Stimulated activated CD4-positive, alpha-beta T cell treated with anti-CD3 and anti-CD28 coated beads, Interleukin-12 subunit alpha, Interleukin-12 subunit beta, amount 100 ng/mL, for 24 hours (primary cell): ENCODE results near the gene ABCA4.
A peak's percentile ranks its signal among the peaks of the same experiment; 100 is the strongest.

Experiments
- DNase-seq, 2 experiments: peaks; one replicate each; pipeline ENCODE4 v3.0.0-alpha.2; 2020; ENCODE audit warnings: low read depth in 2 of 2

ABCA4 gene

DNA sequence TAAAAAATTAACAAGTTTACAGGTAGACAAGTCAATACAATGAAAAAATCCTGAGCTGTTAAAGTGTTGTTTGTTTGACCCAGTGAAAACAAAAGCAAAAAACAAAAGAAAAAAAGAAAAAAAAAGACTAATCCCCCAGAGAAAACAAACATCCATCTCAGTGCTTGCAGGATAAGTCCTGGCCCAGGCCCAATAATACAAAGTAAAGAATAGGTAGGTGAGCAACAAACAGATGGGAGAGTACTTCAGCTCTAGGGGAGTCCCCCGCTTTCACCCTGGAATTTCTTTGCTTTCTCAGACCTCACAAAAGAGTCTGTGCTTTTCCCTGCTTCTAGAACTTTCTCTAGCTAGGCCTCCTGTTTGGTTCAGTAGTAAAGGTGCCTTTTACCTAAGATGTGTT lies 70.3 kb downstream of the ABCA4 start:
- no peak for DNase-seq

DNA sequence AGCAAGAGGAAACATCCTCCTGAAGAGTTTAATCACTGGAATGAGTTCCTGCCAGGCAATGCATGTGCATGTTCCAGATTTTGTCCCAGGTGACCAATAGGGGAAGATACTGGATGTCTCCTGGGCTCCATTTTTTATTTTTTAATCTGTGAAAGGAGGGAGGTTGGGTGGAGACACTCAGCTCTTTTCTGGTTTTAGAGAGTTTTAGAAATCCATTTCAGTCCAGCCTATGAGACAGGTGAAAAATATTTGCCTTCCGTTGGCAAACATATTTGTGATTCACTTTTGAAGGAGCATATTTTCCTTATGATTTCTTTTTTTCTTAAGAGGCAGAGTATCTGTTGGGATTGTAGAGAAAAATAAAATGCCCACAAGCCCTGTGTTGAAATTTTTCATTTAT lies 70.7 kb downstream of the ABCA4 start:
- DNase-seq, result no peak

DNA sequence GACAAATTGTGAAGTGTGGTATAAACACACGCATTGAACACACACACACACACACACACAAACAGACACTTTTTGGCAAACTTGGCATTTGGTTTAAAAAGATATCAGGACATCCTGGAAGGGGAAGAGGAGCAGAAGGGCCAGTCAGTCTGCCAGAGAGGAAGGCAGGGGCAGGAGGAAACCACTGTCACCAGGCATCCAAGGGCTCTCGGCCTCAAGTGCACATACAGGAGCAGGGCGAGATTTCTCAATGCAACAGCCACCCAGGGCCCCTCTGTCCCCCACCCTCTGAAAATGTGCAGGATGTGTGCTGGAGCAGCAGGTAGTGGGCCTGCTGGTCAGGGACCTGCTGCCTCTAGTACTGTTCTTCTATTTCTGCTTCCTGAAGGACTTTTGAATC lies 71.2 kb downstream of the ABCA4 start:
- DNase-seq, result no peak

DNA sequence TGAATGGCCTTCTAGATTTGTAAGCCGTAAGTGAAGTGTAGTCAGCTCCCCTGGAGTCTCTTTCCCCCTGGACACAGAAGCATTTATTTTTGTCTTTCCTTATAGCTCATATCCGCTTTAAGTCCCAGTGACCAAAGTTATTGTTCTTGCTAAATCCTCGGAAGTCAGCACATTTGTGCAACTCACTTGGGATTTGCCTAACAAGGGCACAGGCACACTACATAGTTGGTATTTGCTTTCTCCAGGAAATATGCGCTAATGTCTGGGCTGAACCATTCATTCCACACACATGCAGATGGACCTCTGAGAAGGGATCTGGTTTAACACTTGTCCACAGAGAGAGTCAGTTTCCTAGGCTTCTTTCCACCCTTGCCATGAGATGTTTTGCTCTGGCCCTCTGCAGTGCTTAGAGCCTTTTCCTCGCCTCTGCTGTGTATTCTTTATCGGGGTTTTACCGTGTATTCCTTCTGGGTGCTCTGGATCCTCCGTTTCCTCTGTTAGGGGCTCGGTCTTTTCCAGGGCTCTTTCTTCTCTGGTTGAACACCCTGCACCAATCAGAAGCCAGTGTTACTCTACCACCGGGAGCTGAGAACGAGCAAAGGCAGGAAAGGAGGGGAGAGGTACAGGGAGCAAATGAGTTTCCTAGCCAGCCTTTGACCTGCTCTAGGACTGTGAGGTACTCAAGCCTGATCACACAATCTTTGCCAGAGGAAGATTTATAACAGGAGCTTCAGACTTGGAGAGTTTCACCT lies 72.4 kb downstream of the ABCA4 start:
- DNase-seq, result no peak

DNA sequence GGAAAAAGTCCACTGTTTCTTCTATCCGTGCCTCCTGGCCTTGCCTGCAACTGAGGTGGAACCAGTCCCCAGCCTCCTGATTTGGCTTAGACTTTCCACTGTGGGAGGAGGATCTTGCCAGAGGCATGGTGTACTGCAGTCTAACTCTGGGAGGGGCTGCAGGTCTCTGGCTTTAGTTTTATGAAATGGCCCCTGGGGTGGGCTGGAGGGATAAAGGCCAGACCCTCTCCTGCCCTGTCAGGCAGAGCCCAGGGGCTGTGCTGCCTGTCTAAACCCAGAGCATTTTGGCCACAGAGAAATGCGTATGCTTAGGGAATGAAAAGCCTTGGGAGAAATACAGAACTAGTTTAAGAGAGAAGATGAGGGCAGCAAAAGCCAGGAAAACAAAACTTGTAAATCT lies 73.0 kb downstream of the ABCA4 start:
- DNase-seq, result no peak

DNA sequence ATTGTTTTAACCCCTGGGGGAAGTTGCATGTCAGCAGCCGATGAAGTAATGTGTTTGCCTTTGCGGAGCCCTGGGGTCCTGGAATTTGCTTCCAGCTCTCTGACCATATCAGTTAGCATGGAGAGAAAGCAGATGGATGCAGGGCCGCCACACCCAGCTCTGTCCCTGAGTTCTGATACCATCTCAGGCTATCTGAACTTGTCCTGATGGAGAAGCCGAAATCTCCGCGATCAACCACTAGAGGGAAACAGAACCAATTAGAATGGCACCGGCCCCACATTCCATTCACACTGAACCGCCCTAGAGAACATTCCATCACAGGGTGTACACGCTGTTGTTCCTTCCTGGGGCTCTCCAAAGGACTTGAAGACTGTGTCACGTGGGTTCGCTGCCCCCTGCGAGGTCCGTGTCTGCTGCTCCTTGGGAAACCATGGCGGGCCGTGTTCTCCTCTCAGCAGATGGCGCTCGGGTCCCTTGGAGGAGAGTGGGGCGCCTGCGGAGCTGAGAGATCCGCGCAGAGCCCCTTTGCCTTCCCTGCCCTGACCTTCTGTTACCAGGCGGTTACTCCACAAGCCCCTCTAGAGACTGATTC lies 75.4 kb downstream of the ABCA4 start:
- DNase-seq, result peak in 1 of 2 experiments; percentile 32

DNA sequence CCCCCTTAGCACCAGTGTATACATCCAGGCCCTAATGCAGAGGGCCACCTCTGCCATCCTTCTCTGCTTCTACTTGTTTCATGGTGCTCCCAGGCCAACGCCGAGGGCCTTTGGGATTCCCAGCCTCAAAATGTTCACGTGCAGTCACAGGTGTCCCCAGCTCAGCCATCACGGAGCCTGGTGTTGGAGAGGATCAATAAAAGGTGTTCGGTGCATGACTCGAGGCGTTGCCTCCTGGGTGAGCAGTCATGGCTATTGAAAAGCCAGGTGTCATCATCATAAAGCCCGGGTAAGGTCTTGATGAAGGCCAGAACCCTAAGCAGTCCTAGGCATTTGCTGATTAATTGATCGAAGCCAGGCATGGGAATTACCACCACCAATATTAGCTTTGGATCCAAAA lies 76.1 kb downstream of the ABCA4 start:
- no peak for DNase-seq

DNA sequence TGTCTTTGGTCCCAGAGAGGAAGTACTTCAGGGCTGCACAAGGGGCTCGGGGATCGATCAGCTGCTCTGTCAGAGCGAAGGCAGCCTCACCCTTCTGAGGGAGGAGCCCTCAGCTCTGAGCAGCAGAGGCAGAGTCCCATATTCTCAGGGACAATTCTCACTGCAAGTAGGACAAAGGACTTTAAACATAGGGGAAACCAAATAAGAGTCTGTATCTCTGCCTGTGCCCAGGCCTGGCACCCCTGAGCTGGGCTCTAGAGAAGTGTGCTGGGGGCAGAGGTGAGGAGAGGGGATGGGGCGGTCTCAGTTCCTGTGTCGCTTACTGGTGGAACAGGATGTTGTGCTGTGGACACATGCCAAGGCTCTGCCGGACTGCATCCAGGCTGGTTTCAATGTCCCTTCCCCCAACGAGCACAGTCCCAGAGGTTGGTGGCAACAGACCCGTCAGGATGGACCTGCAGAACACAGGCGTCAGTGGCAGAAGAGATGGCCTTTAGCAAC lies 76.6 kb downstream of the ABCA4 start:
- no peak for DNase-seq

DNA sequence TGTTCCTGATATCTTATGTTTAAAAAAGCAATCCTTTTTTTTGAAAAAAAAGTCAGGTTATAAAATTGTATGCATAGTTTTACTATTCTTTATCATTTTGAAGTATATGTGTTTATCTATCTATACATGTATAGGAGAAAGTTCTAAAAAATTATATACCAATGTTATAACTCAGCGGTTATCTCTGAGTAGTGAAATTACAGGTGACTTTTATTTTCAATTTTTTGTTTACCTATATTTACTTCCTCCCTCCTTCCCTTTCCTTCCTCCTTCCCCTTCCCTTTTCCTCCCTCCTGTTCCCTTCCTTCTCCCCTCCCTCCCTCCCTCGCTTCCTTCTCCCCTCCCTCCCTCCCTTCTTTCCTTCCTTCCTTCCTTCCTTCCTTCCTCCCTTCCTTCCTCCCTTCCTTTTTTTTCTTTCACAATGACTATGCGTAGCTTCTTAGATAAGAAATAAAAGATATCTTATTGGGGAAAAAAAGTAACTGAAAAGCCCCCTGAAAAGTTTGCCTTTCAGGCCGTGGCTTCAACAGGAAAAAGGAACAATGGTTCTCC lies 77.1 kb downstream of the ABCA4 start:
- no peak for DNase-seq

DNA sequence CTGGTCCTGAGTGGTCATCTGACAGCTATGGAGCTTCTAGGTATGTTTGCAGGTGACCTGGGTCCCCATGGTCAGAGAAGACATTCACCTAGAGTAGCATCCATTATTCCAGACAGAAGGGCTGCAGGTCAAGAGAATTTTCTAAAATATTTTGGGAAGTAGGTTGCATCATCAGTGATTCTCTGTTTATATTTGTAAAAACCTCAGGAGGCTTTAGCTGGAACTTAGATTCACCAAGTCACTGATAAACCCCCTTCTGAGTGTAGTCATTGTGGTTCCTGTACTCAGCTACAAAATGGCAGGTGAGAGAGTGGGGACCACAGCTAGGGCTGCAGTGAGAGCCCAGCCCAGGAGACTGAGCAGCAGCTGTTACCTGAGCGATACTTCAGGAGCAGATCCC lies 78.6 kb downstream of the ABCA4 start:
- no peak for DNase-seq

DNA sequence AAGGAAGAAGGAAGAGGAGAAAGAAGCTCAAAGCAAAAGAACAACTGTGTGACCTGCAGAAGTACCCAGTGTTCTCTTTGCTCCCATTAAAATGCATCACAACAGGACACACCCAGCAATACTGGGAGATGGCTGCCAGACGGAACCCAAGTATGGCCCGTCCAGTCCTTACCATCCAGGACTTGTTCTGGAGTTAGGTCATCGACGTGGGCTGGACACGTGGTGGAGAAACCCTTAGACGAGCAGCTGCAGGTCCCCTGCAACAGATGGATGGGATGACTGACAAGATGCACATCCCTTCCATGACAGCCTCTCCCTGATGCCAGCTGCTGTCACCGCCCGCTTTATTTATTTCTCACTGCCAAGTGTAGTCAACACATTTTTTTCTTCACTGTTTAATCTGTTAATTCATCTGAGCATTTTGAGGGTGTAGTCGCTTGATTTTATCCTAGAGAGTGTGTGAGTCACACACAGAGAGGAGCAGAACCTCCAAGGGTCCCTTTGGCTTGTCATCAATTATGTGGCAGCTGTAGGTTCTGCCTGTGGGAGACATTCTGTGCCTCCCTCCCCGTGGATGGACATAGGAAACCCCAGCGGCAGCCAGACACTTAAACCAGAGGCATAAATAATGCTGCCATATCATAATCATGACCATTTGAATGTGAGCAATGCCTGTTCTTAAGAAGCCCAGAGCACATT lies 80.9 kb downstream of the ABCA4 start:
- no peak for DNase-seq

DNA sequence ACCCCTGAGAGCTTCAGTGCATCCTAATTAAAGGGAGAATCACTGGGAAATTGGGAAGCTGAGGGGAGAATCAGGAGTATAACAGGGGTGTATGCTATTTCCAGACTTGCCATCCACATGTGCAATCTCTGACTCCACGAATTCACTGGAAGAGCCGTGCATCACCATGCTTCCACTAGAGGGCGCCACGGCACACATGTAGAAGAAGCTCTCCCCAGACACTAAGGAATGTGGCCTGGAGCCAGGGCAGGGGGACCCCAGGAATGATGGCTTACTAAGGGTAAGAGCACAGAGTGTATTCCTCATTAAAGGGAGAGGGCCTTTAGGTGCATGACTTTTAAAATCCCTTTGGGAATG lies 81.5 kb downstream of the ABCA4 start:
- peak; percentile 13 to 58 for DNase-seq

DNA sequence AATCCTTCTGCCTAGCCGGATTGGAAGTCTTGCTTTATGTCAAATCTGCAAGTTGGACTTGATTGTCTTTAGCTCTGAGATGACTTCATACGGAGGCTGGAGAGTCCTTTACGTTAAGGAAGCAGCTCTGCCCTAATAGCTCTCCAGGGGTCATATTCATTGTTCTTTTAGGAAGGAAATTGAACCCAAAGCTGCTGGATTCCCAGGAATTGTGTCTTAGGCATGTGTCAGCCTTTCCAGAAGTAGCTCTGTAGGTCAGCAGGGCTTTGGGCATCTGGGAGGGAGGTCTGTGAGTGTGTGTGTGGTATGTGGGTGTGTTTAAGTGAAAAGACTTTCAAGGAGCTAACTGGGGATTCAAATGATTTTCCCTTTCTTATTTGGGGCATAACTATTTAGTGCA lies 82.4 kb downstream of the ABCA4 start:
- DNase-seq, result no peak

DNA sequence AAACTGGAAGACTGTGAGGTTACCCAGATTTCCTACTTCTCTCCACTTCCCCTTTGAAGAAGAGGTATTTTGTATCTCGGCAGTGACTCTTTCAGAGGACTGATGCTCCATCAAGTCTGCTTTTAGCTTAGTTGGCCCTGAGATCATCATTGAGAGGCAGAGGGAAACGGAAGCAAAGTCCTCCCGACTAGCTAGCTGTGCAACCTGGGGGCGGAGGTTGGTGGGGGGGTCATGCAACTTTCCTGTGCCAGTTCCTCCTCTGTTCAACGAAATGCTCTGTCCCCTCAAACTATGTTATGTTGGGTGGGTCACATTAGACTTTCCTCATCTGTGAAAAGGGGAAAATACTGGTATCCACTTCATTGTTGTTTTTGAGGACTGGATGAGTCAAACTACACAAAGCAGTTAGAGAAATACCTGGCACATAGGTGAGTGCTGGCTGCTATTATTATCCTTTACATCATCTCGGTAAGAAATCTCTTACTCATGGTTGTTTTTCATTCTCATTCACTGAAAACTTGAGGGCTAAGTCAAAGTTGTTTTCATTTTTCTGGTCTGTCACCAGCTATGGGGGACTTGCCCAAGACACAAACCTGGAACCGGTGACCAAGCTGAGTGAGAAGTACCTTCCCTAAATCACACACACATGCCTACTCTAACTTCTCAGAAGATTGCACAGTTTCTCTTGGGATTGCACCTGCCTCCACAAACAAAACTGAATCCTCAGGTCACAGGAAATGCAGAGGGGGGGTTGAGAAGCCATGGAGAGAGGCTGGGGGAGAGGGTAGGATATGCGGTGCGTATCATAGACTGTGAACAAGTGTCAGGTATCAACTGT lies 83.3 kb downstream of the ABCA4 start:
- no peak for DNase-seq

DNA sequence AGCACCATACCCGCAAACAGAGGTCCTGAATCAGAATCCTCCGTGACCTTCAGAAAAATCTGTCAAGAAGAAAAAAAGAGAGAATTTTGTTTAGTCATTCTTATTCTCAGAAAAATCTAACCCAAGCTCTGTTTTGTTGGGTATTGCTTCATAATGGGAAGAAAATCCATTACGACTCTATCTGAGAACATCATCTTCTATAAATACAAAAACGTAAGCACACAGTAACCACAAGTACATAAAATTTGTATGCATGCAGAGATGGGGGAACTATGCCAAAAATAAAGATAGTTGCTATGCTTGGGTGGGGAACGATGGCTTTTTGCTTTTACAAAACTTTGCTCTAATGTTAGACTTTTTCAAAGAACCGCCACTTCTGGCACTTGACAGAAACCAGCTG lies 84.2 kb downstream of the ABCA4 start:
- DNase-seq, result no peak

DNA sequence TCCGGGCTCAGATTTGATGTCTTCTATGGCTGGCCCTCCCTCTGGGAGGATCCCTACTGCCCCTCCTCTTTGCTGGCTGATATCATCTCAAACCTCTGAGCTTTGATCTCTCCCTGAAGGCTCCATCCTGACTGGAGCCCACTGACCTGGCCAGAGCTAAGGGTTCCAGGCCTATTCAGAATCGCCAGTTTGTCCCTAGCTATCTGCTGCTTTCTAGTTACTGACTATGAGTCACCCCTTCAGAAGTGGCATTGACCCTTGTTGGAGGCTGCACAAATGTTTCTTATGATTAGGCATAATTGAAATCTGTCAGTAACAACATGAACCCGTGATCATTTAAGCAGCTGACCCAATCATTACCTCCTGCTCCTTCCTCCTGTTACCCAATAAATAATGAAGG lies 87.1 kb downstream of the ABCA4 start:
- DNase-seq, result no peak

DNA sequence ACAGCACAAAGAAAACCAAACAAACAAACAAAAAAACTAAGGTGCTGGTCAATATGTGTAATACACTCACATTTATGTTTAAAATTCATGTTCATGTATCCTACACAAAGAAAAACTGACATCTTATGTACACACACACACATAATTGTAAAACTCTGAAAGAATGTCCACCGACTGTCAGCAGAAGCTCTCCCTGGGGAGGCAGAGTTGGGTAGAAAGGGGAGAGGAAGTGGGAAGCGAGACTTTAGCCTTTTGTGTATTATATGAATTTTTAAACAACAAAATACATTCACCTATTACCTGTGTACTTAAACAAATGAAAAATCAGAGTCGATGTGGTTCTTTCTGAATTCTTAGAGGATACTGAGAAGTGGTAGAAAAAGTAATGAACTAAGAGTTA lies 88.3 kb downstream of the ABCA4 start:
- DNase-seq, result no peak

DNA sequence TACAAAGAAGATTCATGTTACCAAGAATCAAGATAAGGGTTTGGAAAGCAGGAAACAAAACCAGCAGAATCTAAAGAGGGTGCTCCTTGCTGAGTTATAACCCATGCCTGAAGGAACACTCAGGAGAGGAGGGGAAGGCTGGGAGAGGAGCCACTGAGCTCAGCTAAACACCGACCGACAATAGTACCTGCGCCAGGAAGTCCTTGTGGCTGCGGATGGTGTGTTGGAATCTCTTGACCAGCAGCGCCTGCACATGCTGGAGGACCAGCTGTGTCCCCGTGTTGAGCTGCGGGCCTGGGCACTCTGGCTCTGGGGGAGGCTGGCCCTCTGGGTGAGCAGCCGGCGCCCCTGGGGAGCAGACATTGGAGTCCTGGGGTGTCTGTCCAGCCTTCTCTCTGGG lies 89.4 kb downstream of the ABCA4 start:
- DNase-seq, result no peak

DNA sequence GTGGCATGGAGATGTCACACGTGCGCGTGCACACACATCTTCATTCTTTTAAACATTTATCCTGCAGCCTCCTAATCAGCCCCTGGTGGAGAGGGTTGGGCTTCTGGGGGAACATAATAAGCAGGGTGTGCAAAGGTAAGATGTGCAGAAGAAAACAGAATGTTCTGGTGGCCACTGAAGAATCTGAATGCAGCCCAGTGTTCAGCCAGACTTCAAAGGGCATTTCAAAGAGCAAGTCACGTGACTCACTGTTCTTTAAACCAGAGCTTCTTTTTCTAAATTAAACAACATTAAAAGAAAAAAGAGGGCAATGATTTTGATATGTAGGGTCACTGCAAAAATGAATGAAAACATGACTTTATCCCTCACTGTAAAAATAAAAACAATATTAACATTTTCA lies 89.8 kb downstream of the ABCA4 start:
- no peak for DNase-seq

DNA sequence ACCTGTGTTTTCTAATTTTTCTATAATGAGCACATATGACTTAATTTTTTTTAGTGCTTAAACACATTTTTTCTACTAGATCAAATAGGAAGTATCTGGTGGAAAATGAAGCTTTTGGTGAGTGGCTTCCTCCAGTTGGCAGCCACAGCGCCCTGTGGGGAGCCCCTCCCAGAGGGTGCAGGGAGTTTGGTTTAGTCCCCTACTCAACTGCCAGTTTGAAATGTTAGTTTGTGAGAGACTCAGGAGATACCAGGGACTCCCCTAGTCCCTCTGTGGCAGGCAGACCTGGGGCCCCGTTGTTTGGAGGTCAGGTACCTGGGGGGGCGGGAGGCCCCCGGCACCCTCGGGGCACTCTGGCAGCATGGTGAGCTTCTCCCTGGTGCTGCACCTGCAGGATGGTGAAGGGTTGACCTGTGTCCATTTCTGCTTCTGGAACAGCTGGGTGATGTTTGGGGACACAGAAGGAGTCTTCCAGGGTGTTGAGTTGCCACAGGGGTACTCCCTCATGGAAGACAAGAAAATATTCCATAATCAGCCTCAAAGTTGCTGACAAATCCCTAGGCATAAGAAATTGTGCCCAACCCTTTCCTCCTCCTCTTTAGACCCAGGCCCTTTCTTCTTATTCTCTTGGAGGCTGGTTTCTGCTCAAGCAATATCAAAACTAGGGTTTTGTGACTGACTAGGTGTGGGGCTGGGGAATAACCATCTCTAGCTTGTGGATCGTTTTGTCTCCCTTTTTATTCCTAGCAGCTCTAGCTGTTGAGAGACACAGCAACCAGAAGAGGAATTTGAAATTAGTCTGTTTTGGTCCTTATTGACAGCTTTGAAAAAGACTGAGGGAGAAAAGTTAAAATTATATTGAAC lies 91.6 kb downstream of the ABCA4 start:
- no peak for DNase-seq
